ENCODE measurements around the gene FGFBP2.

- TF ChIP-seq CTCF (IDR thresholded peaks at IDR 0.05) (no peak), POLR2A (IDR thresholded peaks at IDR 0.05) (no peak)
Measured at GRCh38 chr4:15951781-15952180, 11.2 kb downstream of the FGFBP2 start.

Data from uterus (tissue), 2 donors.